OCI-LY3 (cell line): ENCODE measurements around the gene IFT122.
A peak's percentile ranks its signal among the peaks of the same experiment; 100 is the strongest.

Experiments
- H2AFZ ChIP-seq: fragments of 200-600, 300-600 bp; shearing (Covaris generic); 2 replicates; pipeline ENCODE4 v1.6.0; 2014; ENCODE audit warnings: antibody characterized with exemption, low read depth, low read length
- H3K27ac ChIP-seq: fragments of 200-600, 300-600 bp; sonication (generic); 2 replicates; pipeline ENCODE4 v1.5.1; 2014; ENCODE audit warnings: mild to moderate bottlenecking, low read length, moderate library complexity, mixed read lengths
- H3K27me3 ChIP-seq: fragments of 200-600, 300-600 bp; sonication (generic); 2 replicates; pipeline ENCODE4 v1.6.1; 2014; ENCODE audit warnings: low read depth, low read length, mixed read lengths
- H3K36me3 ChIP-seq: fragments of 200-600, 300-600 bp; sonication (generic); replicated peaks from 2 replicates; pipeline ENCODE3; 2014; ENCODE audit warnings: low read depth, low read length, mixed read lengths
- H3K4me1 ChIP-seq: fragments of 300-600, 200-600 bp; sonication (generic); 2 replicates; pipeline ENCODE4 v1.6.1; 2014; ENCODE audit warnings: low read length, mixed read lengths
- H3K4me2 ChIP-seq: fragments of 200-600, 300-600 bp; sonication (generic); 2 replicates; pipeline ENCODE4 v1.6.1; 2014; ENCODE audit warnings: low read length, mixed read lengths
- H3K4me3 ChIP-seq: fragments of 300-600, 200-600 bp; sonication (generic); 2 replicates; pipeline ENCODE4 v1.5.1; 2014; ENCODE audit warnings: antibody characterized with exemption, mild to moderate bottlenecking, low read length, moderate library complexity
- H3K79me2 ChIP-seq: fragments of 300-600, 200-600 bp; shearing (Covaris generic); 2 replicates; pipeline ENCODE4 v1.6.1; 2014; ENCODE audit warnings: mild to moderate bottlenecking, low read length, mixed read lengths
- H3K9ac ChIP-seq: fragments of 300-600, 200-600 bp; shearing (Covaris generic); 2 replicates; pipeline ENCODE4 v1.6.0; 2014; ENCODE audit warnings: mild to moderate bottlenecking, low read length, moderate library complexity
- H3K9me3 ChIP-seq: fragments of 200-600, 300-600 bp; shearing (Covaris generic); 2 replicates; pipeline ENCODE4 v1.6.1; 2014; ENCODE audit warnings: low read length, mixed read lengths; ENCODE audit not compliant: insufficient read depth
- H4K20me1 ChIP-seq: fragments of 200-600, 300-600 bp; sonication (generic); 2 replicates; pipeline ENCODE4 v1.6.1; 2016; ENCODE audit warnings: low read length, mixed read lengths; ENCODE audit not compliant: insufficient read depth
- CTCF ChIP-seq: fragments of 200-600, 300-600 bp; sonication (generic); IDR thresholded peaks from 2 replicates; pipeline ENCODE4 v1.5.1; 2014; ENCODE audit warnings: antibody characterized with exemption, low read length, low read depth
- EZH2phosphoT487 ChIP-seq: fragments of 200-600 bp; shearing (Covaris generic); IDR thresholded peaks from 2 replicates; pipeline ENCODE4 v1.6.1; 2018; ENCODE audit warnings: antibody characterized with exemption, mixed run types, low read depth

Gene IFT122

GRCh38 chr3:129398803-129399144 lies 41.2 kb upstream of the IFT122 start:
- Histone ChIP-seq H2AFZ (no peak overlapping the region), H3K4me1 (peaks cover 13% of the 10 kb centered on the region), H3K27ac (0 out of 2 replicates have a peak overlapping the region, but pooled peaks have one; percentile 41), H3K9ac (peak overlapping the region; percentile 78), H3K4me3 (peak overlapping the region; percentile 91), H3K79me2 (peaks cover 47% of the 10 kb centered on the region), H3K27me3 (no peaks in the 10 kb centered on the region), H3K9me3 (no peaks in the 10 kb centered on the region), H4K20me1 (peaks cover 15% of the 10 kb centered on the region; the same call in 1 of the 2 replicates), H3K4me2 (peak overlapping the region; percentile 81), H3K36me3 (no peaks in the 10 kb centered on the region)
- TF ChIP-seq EZH2phosphoT487 (no peak), CTCF (no peak)

GRCh38 chr3:129399145-129399894 lies 40.7 kb upstream of the IFT122 start:
- Histone ChIP-seq H3K36me3 (no peaks in the 10 kb centered on the region), H3K27ac (peak overlapping the region; percentile 41), H3K9me3 (no peaks in the 10 kb centered on the region), H3K27me3 (no peaks in the 10 kb centered on the region), H3K4me2 (peak overlapping the region; percentile 81), H4K20me1 (peaks cover 15% of the 10 kb centered on the region; the same call in 1 of the 2 replicates), H3K79me2 (peaks cover 47% of the 10 kb centered on the region), H2AFZ (peak overlapping the region; percentile 99), H3K4me1 (peaks cover 13% of the 10 kb centered on the region), H3K9ac (peak overlapping the region; percentile 78), H3K4me3 (peak overlapping the region; percentile 91)
- TF ChIP-seq EZH2phosphoT487 (no peak), CTCF (peak; percentile 85)

GRCh38 chr3:129399895-129400357 lies 40.1 kb upstream of the IFT122 start:
- TF ChIP-seq EZH2phosphoT487 (no peak), CTCF (no peak)
- H3K79me2 ChIP-seq = peaks cover 43% of the 10 kb centered on the region
- no peaks in the 10 kb centered on the region for H3K27me3 ChIP-seq
- H3K4me1 ChIP-seq = peaks cover 13% of the 10 kb centered on the region
- peak overlapping the region; percentile 41 for H3K27ac ChIP-seq
- H3K4me2 ChIP-seq = peak overlapping the region; percentile 81
- peaks cover 15% of the 10 kb centered on the region; the same call in 1 of the 2 replicates for H4K20me1 ChIP-seq
- peak overlapping the region; percentile 91 for H3K4me3 ChIP-seq
- no peaks in the 10 kb centered on the region for H3K36me3 ChIP-seq
- H2AFZ ChIP-seq = peak overlapping the region; percentile 99
- H3K9ac ChIP-seq = peak overlapping the region; percentile 78
- H3K9me3 ChIP-seq = no peaks in the 10 kb centered on the region

GRCh38 chr3:129402210-129402609 lies 37.8 kb upstream of the IFT122 start:
- Histone ChIP-seq H3K9ac (no peak overlapping the region), H3K4me1 (peaks cover 13% of the 10 kb centered on the region), H3K27ac (no peak overlapping the region), H3K9me3 (no peaks in the 10 kb centered on the region), H3K79me2 (peaks cover 20% of the 10 kb centered on the region), H3K4me2 (no peak overlapping the region), H3K27me3 (no peaks in the 10 kb centered on the region), H3K36me3 (no peaks in the 10 kb centered on the region), H3K4me3 (no peak overlapping the region), H4K20me1 (peaks cover 10% of the 10 kb centered on the region; the same call in 1 of the 2 replicates), H2AFZ (no peak overlapping the region)
- TF ChIP-seq EZH2phosphoT487 = no peak
- no peak for TF ChIP-seq CTCF
